RWPE2 (cell line): ENCODE data around the gene SNAP47.
A peak's percentile ranks its signal among the peaks of the same experiment; 100 is the strongest.

Experiments used
- ATAC-seq: fragments of 200-7000 bp; cut with Tn5 transposase; 3 replicates; pipeline ENCODE4 v1.9.1; 2021; ENCODE audit warnings: low read depth
- DNase-seq: peaks from one replicate; pipeline ENCODE4 v3.0.0-alpha.2; 2020; ENCODE audit warnings: low spot score
- H3K27ac ChIP-seq: fragments of 450-650 bp; 2 replicates; pipeline ENCODE4 v1.5.1; 2017; ENCODE audit warnings: mild to moderate bottlenecking; ENCODE audit not compliant: poor library complexity, severe bottlenecking
- H3K27me3 ChIP-seq: fragments of 250-450 bp; sonication (Bioruptor Pico); 2 replicates; pipeline ENCODE4 v1.5.1; 2021; ENCODE audit warnings: mild to moderate bottlenecking, moderate library complexity; ENCODE audit not compliant: insufficient read depth, poor library complexity, severe bottlenecking
- H3K36me3 ChIP-seq: fragments of 250-450 bp; sonication (Bioruptor Pico); 2 replicates; pipeline ENCODE4 v1.5.1; 2020; ENCODE audit warnings: low read depth, mild to moderate bottlenecking, moderate library complexity
- H3K4me1 ChIP-seq: fragments of 250-450 bp; sonication (Bioruptor Pico); 2 replicates; pipeline ENCODE4 v1.5.1; 2021; ENCODE audit warnings: mild to moderate bottlenecking, moderate library complexity; ENCODE audit not compliant: insufficient read depth, poor library complexity, severe bottlenecking
- H3K4me3 ChIP-seq: fragments of 250-450 bp; sonication (Bioruptor Pico); 2 replicates; pipeline ENCODE4 v1.5.1; 2021; ENCODE audit warnings: mild to moderate bottlenecking, moderate library complexity; ENCODE audit not compliant: severe bottlenecking
- H3K9me3 ChIP-seq: fragments of 250-450 bp; sonication (Bioruptor Pico); 2 replicates; pipeline ENCODE4 v1.5.1; 2021; ENCODE audit warnings: mild to moderate bottlenecking, moderate library complexity; ENCODE audit not compliant: severe bottlenecking
- CTCF ChIP-seq: fragments of 450-650 bp; IDR thresholded peaks from one replicate; pipeline ENCODE4 v1.5.1; 2017; ENCODE audit warnings: mild to moderate bottlenecking, moderate library complexity; ENCODE audit not compliant: poor library complexity, severe bottlenecking

SNAP47 gene

DNA sequence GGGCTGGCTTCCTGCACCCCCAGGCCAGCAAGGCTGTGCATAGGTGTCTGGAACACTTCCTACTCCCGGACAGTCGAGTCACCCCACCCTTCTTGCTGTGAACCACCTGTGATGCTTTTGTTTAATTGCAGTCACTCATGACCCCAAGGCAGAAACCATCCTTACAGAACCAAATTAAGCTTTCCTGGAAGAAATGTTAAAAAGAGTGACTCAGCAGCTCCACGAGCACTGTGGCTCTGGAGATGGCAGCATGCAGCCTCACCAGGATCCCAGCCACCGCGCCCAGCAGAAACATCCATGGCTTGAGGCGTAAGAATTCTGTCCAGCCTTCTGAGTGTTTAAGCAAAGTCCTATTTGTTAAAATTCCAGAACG is 28.8 kb downstream of the SNAP47 start:
- Histone ChIP-seq H3K27me3 (no peaks in the 10 kb centered on the region), H3K27ac (peak overlapping the region; percentile 84), H3K4me3 (no peak overlapping the region), H3K9me3 (no peaks in the 10 kb centered on the region), H3K36me3 (peaks cover 10% of the 10 kb centered on the region; the same call in 1 of the 2 replicates), H3K4me1 (peaks cover 18% of the 10 kb centered on the region)
- DNase-seq: no peak
- TF ChIP-seq CTCF: no peak
- ATAC-seq: peak; percentile 64

DNA sequence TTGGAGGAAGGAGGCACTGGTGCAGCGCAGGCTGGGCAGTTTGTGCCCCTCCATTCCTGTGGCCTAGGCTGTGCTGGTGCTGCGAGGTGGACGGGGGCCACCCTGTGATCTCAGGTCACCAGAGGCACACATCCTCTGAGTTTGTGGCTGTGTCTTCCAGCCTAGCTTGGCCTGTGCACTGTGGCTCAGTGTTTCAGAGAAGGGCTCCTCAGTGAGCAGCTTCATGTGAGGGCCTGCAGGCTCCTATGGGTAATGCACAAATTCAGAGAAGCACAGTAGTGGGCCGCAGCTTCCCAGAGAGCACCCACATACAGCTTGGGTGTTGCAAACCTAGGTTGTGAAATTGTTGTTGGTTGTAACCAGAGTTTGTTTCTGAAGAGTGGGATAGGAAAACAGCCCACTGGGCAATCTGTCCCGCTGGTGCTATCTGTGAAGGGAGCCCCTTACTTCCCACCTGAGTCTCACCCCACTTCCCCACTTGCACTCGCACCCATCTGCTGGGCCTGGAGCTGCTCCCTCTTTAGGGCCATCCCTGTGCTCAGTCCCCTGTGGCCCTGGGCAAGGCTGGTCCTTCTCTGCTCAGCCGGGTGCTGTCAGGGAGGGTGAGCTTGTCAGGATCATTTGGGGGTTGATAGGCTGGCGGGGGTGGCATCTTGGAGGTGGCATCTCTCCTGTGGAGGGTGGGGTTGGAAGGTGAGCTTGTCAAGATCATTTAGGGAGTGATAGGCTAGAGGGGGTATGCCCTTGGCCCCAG is 30.2 kb downstream of the SNAP47 start:
- no peak for ATAC-seq
- peak overlapping the region; percentile 84 for H3K27ac ChIP-seq
- TF ChIP-seq CTCF: no peak
- no peaks in the 10 kb centered on the region for H3K9me3 ChIP-seq
- no peak for DNase-seq
- H3K36me3 ChIP-seq: no peaks in the 10 kb centered on the region
- H3K27me3 ChIP-seq: no peaks in the 10 kb centered on the region
- no peak overlapping the region for H3K4me3 ChIP-seq
- peaks cover 14% of the 10 kb centered on the region for H3K4me1 ChIP-seq

GRCh38 chr1:227766015-227766634 is 30.9 kb downstream of the SNAP47 start:
- no peak for ATAC-seq
- Histone ChIP-seq H3K4me3 (no peak overlapping the region), H3K36me3 (no peaks in the 10 kb centered on the region), H3K27ac (no peak overlapping the region), H3K9me3 (no peaks in the 10 kb centered on the region), H3K4me1 (peaks cover 14% of the 10 kb centered on the region), H3K27me3 (no peaks in the 10 kb centered on the region)
- no peak for TF ChIP-seq CTCF
- no peak for DNase-seq

GRCh38 chr1:227766653-227767277 is 31.5 kb downstream of the SNAP47 start:
- no peak for TF ChIP-seq CTCF
- Histone ChIP-seq H3K27ac (no peak overlapping the region), H3K27me3 (no peaks in the 10 kb centered on the region), H3K9me3 (no peaks in the 10 kb centered on the region), H3K36me3 (no peaks in the 10 kb centered on the region), H3K4me3 (no peak overlapping the region), H3K4me1 (peaks cover 14% of the 10 kb centered on the region)
- no peak for ATAC-seq
- no peak for DNase-seq
